NK-92 (cell line): ENCODE measurements around the gene B3GNT7.

ENCODE experiments used
- DNase-seq: peaks from one replicate; lab custom pipeline; 2025; ENCODE audit not compliant: unreplicated experiment; lab: John Stamatoyannopoulos, UW

Gene B3GNT7

DNA sequence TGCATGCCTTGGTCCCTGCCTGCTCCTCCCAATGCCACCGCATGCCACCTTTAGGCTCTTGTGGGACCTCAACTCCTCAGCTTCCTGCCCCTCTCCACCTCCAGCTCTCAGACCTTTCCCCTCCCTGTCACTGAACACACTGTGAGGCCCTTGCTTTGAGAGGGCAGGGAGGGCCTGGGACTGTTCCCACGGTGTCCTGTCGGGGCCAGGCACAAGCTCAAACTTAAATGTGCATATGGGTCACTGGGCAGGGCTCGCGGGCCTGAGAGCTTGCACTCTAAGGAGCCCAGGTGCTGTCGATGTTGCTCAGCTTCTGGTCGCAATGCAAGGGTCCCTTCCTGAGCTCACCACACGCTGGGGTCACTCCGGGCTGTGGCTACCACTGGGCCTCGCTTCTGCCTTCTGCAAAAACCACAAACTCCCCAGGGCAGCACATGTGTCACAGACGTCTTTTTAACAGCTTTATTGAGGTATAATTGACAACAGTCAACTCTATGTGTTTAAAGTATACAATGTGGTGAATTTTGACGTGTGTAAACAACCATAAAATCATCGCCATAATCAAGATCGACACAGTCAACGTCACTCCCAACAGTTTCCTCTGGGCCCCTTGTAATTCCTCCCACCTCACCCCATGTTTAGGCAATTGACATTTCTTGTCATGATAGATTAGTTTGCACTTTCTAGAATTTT, 11.9 kb upstream of the B3GNT7 start:
- DNase-seq: no peak

GRCh38 chr2:231384109-231384435, 11.4 kb upstream of the B3GNT7 start:
- DNase-seq: no peak

GRCh38 chr2:231384970-231385369, 10.5 kb upstream of the B3GNT7 start:
- no peak for DNase-seq

- DNase-seq: no peak
Observed at GRCh38 chr2:231385429-231385828, 10.1 kb upstream of the B3GNT7 start.

DNA sequence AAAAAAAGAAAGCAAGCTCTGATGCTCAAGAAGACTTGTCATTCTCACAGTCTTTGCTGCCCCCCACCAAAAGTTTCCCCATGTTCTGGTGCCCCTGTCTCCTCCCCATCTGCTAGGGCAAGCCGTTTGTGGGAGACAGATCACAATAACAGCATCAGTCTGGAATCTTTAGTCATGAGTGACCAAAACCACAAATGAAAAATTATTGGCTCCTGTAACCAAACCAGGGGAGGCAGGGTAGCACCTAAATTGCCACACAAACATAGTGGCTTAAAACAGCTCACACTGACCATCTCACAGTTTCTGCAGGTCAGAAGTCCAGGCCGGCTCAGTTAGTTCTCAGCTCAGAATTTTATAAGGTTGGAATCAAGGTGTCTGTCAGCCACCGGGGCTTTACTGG, 9.1 kb upstream of the B3GNT7 start:
- DNase-seq: peak; percentile 3

DNA sequence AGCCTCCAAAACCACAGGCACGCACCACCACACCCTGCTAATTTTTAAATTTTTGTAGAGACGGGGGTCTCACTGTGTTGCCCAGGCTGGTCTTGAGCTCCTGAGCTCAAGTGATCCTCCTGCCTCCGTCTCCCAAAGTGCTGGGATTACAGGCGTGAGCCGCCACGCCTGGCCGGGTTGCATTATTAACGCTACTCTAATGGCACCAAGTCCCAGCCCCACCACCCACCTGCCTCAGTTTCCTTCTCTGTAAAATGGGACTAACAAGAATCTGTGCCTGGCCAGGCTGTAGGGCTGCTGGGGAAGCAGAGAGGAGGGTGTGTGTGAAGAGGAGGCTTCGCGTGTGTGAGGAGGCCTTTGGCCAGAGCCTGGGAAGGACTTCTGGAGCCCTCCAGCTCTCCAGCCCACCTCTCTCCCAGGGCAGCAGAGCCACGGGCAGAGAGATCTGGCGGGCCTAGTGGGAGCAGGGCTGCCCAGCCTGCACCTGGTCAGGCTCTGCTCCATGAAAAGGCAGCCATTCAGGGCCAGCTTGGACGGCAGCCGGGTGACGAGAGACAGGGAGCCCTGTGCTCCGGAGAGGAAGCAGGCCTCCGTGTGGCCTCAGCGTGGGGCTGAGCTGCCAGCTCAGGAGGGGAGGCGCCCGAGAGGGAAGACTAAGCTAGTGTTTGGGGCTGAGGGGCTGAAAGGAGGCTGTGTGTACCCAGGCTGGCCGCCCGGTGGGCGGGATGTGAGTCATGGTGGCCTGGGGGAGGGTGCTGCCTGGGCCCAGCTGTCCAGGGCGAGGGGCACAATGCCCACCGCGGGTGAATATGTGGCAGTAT, 7.4 kb upstream of the B3GNT7 start:
- DNase-seq: no peak

GRCh38 chr2:231388725-231389346, 6.7 kb upstream of the B3GNT7 start:
- no peak for DNase-seq

DNA sequence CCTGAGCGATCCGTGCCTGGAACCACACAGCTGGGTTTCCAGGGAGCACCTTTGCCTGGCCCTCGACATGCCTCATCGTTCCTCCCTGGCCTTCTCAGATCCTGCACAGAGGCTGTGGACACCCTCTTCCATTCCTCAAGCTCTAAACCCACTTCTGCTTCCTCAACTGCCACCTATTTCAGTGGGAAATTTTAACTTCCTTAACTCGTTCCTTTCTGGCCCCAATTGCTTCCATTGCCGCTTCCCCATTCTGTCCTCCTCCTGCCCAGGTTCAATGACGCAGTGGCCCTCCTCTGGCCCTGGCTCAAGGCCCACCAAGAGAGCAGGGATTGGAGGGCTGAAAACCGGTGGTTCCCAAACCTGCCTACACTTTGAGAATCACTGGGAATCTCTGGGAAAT, 4.8 kb upstream of the B3GNT7 start:
- DNase-seq: no peak

GRCh38 chr2:231391981-231392380, 3.5 kb upstream of the B3GNT7 start:
- no peak for DNase-seq

- no peak for DNase-seq
Observed at GRCh38 chr2:231392431-231393148, 2.9 kb upstream of the B3GNT7 start.

- DNase-seq: no peak
Observed at GRCh38 chr2:231393149-231394131, 2.1 kb upstream of the B3GNT7 start.

DNA sequence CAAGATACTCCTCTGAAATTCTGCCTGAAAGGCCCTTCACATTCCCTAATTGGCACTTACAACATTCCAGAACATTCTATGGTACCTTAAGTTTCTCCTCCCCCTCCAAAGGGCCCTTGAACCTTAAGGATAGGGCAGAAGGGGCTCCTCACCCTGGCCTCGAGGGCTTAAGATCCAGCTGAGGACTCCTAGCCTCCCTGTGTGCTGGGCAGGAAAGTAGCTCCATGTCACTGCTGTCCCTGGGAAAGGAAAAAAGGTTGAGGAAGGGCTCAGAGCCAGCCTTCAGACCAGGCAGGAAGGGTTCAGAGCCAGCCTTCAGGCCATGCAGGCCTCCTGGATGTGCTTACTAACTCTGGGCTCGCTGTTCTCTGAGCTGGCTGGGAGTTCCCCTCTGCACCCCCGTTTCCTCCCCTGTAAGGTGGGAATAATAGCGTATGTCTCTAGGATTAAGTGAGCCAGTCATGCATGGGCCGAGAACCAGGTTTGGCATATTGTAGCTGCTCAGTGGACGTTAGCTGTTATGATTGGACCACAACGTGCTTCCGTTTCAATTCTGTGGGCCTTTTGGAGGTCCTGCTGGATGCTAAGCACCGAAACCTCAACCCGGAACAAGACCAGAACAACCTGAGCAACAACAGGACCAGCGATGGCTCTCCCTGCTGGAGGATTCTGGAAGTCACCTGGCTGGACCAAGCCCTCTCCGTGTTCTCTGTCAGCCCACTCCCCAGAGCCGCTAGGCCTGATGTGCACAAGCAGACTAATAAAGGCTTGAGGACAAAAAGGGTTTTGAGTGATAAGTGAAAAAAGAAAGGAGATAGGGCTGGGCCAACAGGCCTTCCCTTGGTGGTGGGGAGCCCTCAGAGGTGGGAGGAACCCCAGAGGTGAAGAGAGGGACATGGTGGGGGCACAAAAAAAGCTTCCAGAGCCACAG, 1.0 kb upstream of the B3GNT7 start:
- no peak for DNase-seq

DNA sequence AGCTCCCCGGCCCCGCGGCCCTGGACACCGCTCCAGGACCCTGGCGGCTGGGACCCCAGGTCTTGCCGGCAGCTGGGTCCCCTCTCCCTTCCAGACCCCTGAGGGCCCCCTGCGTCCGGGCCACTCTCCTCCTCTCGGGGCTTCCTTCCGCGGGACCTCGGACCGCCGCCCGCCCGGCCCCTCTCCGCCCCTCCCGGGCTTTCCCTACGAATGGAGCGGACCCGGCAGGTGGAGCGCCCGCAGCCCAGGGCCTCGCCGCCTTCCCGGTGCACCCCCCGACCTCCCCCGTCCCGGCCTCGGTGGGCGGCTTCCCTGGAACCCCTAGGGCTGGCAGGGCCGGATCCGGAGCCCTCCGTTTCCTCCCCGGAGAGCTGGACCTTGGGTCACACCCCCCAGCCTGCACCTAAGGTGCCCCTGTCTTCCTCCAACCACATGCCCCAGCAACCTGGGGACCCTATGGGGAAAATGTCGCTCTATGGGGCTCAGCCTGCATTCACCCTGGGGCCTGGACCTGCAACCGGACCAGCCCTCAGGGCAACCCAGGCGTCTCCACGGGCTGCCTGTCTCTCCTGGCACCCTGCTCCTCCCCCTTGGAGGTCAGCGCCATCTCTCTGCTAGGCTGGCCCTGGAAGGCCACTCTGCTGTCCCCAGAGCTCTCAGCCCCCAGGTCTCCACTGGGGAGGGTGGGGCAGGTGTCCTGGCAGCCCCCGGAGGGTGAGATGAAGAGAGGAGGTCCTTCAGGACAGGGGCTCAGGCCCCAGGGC, 730 bp downstream of the B3GNT7 start:
- no peak for DNase-seq

GRCh38 chr2:231397011-231397927, 1.8 kb downstream of the B3GNT7 start:
- no peak for DNase-seq

DNA sequence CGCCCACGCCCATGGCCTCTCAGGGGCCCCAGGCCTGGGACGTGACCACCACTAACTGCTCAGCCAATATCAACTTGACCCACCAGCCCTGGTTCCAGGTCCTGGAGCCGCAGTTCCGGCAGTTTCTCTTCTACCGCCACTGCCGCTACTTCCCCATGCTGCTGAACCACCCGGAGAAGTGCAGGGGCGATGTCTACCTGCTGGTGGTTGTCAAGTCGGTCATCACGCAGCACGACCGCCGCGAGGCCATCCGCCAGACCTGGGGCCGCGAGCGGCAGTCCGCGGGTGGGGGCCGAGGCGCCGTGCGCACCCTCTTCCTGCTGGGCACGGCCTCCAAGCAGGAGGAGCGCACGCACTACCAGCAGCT, 2.4 kb downstream of the B3GNT7 start:
- DNase-seq: no peak

DNA sequence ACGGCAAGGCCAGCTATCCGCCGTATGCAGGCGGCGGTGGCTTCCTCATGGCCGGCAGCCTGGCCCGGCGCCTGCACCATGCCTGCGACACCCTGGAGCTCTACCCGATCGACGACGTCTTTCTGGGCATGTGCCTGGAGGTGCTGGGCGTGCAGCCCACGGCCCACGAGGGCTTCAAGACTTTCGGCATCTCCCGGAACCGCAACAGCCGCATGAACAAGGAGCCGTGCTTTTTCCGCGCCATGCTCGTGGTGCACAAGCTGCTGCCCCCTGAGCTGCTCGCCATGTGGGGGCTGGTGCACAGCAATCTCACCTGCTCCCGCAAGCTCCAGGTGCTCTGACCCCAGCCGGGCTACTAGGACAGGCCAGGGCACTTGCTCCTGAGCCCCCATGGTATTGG, 3.1 kb downstream of the B3GNT7 start:
- no peak for DNase-seq

GRCh38 chr2:231399046-231399852, 3.7 kb downstream of the B3GNT7 start:
- no peak for DNase-seq
